Activated CD8-positive, alpha-beta T cell treated with anti-CD3 and anti-CD28 coated beads, Interleukin-2, amount 10 ng/mL, durations not matched to agents 7 days and 5 days (primary cell): Measurements from ENCODE around the gene TCP11. TPM values are rescaled to one million over a fixed set of nuclear protein-coding genes. Genes with fewer than 3 reads are reported as not detected.

Source experiments
- ATAC-seq: fragments of 150-1000 bp; cut with Tn5 transposase; one replicate; pipeline ENCODE4 v1.10.0; 2021; ENCODE audit warnings: moderate library complexity
- CTCF ChIA-PET: fragments of 350-600 bp; sonication (Branson Sonifier 250); formaldehyde crosslinking; loops from one replicate; lab custom pipeline; 2021; ENCODE audit warnings: antibody characterized with exemption; lab: Charles Lee
- POLR2A ChIA-PET: fragments of 350-600 bp; sonication (Branson Sonifier 250); formaldehyde crosslinking; loops from one replicate; lab custom pipeline; 2021; ENCODE audit warnings: antibody characterized with exemption; lab: Charles Lee
- DNase-seq: peaks from one replicate; pipeline ENCODE4 v3.0.0-alpha.2; 2020
- H3K27ac Mint-ChIP-seq: one replicate; pipeline ENCODE4 v1.8.0; 2021; ENCODE audit warnings: mild to moderate bottlenecking, mixed read lengths
- H3K27me3 Mint-ChIP-seq: one replicate; pipeline ENCODE4 v1.8.0; 2021; ENCODE audit warnings: low read depth, mixed read lengths
- H3K36me3 Mint-ChIP-seq: one replicate; pipeline ENCODE4 v1.8.0; 2021; ENCODE audit warnings: low read depth, mixed read lengths
- H3K4me1 Mint-ChIP-seq: one replicate; pipeline ENCODE4 v1.8.0; 2021; ENCODE audit warnings: low read depth, mixed read lengths
- H3K4me3 Mint-ChIP-seq: one replicate; pipeline ENCODE4 v1.8.0; 2021; ENCODE audit warnings: mild to moderate bottlenecking, mixed read lengths
- H3K9me3 Mint-ChIP-seq: one replicate; pipeline ENCODE4 v1.8.0; 2022; ENCODE audit warnings: mixed read lengths; ENCODE audit not compliant: insufficient read depth
- total RNA-seq, 2 experiments: library from RNA; stranded (reverse); gene quantifications; one replicate each; pipeline ENCODE4 v1.2.3, GENCODE V29; 2021

Gene TCP11
- total RNA-seq, 2 experiments from 2014 or later = not detected

DNA sequence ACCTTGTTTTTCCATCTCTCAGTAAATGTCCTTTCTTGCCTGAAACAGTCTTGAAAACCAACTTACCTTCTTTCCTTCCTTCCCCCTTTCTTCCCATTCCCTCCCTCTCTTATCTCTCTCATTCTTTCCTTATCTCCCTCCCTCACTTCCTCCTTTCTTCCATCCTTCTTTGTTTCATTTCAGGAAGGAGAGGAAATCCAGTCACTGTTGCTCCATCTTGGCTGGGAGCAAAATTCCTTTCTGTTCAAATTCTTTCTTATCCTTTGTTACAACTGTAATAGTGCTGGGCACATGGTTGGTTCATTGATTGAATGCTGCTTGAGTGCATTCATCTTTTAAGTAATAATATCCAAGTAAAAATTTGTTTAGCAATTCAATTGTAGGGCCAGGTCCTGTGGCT lies 17.4 kb upstream of the TCP11 start:
- Mint-ChIP-seq H3K4me3 (no peak overlapping the region), H3K4me1 (no peaks in the 10 kb centered on the region), H3K27me3 (peaks cover 37% of the 10 kb centered on the region), H3K27ac (no peak overlapping the region), H3K9me3 (no peaks in the 10 kb centered on the region), H3K36me3 (no peaks in the 10 kb centered on the region)
- ChIA-PET CTCF (no interaction called here), POLR2A (no interaction called here)
- ATAC-seq = no peak
- DNase-seq = no peak

DNA sequence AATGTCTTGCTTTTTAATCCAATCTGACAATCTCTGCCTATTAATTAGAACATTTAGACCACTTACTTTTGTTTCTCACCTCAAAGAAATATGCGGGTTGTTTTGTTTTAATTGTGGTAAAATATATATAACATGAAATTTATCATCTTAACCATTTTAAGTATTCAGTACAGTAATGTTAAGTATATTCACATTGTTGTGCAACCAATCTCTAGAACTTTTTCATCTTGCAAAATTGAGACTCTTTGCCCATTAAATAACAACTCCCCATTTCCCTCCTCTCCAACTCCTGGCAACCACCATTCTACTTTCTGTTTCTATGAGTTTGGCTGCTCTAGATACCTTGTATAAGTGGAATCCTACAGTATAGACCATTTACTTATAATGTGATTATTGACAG lies 13.8 kb upstream of the TCP11 start:
- Mint-ChIP-seq H3K4me1 (no peaks in the 10 kb centered on the region), H3K27me3 (peaks cover 24% of the 10 kb centered on the region), H3K9me3 (no peaks in the 10 kb centered on the region), H3K36me3 (no peaks in the 10 kb centered on the region), H3K4me3 (no peak overlapping the region), H3K27ac (no peak overlapping the region)
- no peak for ATAC-seq
- POLR2A ChIA-PET = no interaction called here
- no peak for DNase-seq
- CTCF ChIA-PET = interaction anchor here (1.2 to 3.5 kb wide), 2 partner anchors 15 to 51 kb away, joined by 6 to 12 read pairs; no protein-coding TSS in a partner anchor

DNA sequence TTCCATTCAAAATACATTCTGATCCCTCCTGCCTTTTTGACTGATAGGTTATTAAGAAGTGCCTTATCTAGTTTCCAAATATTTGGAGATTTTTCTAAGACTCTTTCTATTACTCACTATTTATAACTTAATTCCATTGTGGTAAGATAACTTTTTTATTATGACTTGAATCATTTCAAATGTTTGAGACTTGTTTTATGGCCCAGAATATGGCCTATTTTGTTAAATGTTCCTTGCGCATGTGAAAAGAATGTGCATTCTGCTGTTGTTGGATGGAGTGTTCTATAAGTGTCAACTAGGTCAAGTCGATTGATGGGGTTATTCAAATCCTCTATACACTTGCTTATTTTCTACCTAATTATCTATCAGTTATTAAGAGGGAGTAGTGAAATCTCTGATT lies 13.1 kb upstream of the TCP11 start:
- no peak for DNase-seq
- Mint-ChIP-seq H3K27me3 (peaks cover 25% of the 10 kb centered on the region), H3K27ac (no peak overlapping the region), H3K36me3 (no peaks in the 10 kb centered on the region), H3K4me1 (peaks cover 2% of the 10 kb centered on the region), H3K9me3 (no peaks in the 10 kb centered on the region), H3K4me3 (no peak overlapping the region)
- ATAC-seq = no peak
- ChIA-PET POLR2A (no interaction called here), CTCF (interaction anchor here (1.2 kb wide), 1 partner anchor 14 kb away, joined by 6 read pairs; no protein-coding TSS in a partner anchor)

DNA sequence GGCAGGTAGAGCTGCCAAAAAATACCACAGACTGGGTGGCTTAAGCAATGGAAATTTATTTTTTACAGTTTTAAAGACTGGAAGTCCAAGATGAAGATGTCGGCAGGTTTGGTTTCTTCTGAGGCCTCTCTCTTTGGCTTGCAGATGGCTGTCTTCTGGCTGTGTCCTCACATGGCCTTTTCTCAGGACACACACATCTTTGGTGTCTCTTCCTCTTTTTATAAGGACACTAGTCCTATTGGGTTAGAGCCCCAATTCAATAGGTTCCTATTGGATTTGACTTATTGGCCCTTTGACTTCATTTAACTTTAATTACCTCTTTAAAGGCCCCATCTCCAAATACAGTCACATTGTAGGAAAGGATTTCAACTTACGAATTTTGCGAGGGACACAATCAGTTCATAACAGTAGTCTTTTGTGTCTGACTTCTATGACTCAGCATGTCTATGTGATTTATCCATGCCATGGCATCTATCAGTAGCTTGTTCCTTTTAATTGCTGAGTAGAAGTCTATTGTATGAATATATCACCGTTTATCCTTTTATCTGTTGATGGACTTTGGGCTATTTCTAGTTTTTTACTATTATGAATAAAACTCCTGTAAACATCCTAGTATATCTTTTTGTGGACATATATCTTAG lies 11.0 kb upstream of the TCP11 start:
- H3K27me3 Mint-ChIP-seq = peaks cover 17% of the 10 kb centered on the region
- H3K27ac Mint-ChIP-seq = no peak overlapping the region
- H3K9me3 Mint-ChIP-seq = no peaks in the 10 kb centered on the region
- DNase-seq = no peak
- ChIA-PET CTCF (interaction anchor here (1.6 to 1.9 kb wide), 2 partner anchors 12 to 53 kb away, joined by 5 to 7 read pairs; no protein-coding TSS in a partner anchor), POLR2A (no interaction called here)
- no peak overlapping the region for H3K4me3 Mint-ChIP-seq
- H3K36me3 Mint-ChIP-seq = no peaks in the 10 kb centered on the region
- H3K4me1 Mint-ChIP-seq = peaks cover 23% of the 10 kb centered on the region
- no peak for ATAC-seq

DNA sequence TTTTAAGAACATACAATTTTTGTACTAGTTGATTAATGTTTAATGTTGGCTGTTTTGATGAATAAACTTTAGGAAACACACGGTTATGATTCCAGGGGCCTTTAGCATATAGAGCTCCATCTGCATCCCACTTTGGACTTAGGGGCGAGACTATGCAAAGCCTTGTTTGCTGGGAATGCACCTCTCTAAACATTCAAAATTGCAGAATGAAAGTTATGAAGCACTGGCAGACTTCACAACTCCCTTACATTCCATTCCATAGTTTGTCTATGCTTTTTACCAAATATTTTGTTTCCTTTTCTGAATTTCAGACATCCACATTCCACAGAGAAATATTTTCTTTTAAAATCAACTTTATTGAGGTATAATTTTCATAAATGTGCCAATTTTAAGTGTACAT lies 10.3 kb upstream of the TCP11 start:
- Mint-ChIP-seq H3K27ac (no peak overlapping the region), H3K4me1 (peaks cover 23% of the 10 kb centered on the region), H3K9me3 (no peaks in the 10 kb centered on the region), H3K4me3 (no peak overlapping the region), H3K36me3 (no peaks in the 10 kb centered on the region), H3K27me3 (peaks cover 16% of the 10 kb centered on the region)
- no peak for DNase-seq
- ATAC-seq = no peak
- ChIA-PET POLR2A (no interaction called here), CTCF (interaction anchor here (1.1 to 1.9 kb wide), 3 partner anchors 12 to 54 kb away, joined by 3 to 7 read pairs (median 5); no protein-coding TSS in a partner anchor)

DNA sequence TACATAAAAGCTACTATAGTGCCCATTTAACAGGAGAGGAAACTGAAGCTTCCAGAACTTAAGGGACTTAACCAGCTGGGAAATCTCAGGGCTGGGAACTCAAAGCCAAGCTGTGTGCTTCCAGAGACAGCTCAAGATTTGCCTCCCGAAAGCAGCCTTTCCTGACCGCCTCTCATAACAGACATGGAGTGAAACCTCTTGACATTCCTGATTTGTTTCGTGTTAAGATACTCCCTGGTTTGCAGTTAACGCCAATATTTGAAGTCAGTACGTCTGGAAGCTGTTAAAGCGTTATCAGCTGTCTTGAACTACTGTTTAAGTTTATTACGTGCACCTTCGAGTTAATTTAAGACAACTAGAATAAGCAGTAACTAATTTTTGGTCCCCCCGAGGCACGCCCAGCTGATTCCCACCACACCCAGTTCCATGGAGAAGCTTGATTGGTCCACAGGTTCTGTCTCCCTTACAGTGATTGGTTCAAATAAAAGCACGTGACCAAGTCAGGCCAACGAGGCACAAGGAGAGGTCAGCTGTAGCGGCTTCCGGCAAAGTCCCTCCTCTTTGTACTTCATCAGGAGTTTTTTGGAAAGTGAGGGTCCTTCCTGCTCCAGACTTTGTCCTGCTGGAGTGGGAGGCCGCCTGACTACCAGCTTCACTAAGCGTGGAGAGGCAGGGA lies 8.9 kb upstream of the TCP11 start:
- ChIA-PET CTCF (interaction anchor here (1.0 to 2.7 kb wide), 4 partner anchors 11 to 91 kb away, joined by 3 to 13 read pairs (median 6); no protein-coding TSS in a partner anchor), POLR2A (no interaction called here)
- DNase-seq = no peak
- Mint-ChIP-seq H3K36me3 (no peaks in the 10 kb centered on the region), H3K4me3 (no peak overlapping the region), H3K4me1 (peaks cover 23% of the 10 kb centered on the region), H3K27me3 (peaks cover 12% of the 10 kb centered on the region), H3K9me3 (no peaks in the 10 kb centered on the region), H3K27ac (no peak overlapping the region)
- no peak for ATAC-seq

DNA sequence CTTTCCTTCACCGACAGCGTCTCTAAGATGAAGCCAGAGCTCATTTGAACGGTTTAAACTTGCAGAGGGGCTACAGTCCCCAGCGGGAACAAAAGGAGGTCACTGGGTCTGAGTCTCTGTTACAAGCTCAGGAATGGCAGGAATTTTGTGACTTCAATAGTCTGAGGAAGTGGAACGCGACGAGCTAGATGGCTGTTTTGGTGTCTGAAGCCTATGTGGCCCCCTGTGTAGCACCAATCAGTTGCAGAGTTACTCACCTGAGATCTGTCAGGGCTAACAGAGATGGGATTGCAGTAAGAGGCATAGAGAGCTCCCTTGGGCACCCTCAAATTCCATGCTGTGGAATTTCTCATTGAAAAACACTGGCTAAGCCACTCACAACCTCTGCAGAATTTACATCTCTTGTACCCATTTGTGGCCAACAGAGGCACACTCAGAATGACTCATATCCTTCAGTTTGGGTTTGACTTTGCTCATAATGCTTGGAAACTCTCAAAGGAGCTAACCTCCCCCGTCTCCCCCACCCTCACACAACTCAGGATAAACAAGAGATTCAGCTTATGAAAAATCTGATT lies 7.1 kb upstream of the TCP11 start:
- no peaks in the 10 kb centered on the region for H3K9me3 Mint-ChIP-seq
- ATAC-seq (peak; percentile 89), DNase-seq (peak; percentile 49)
- H3K4me1 Mint-ChIP-seq = peaks cover 23% of the 10 kb centered on the region
- no peak overlapping the region for H3K27ac Mint-ChIP-seq
- ChIA-PET POLR2A (interaction anchor here (0.9 kb wide), 1 partner anchor 260 kb away, joined by 5 read pairs; the partner anchor contains the start of gene TAF11), CTCF (interaction anchor here (1.2 to 5.4 kb wide), 9 partner anchors 8 to 163 kb away, joined by 3 to 77 read pairs (median 11); no protein-coding TSS in a partner anchor)
- H3K4me3 Mint-ChIP-seq = no peak overlapping the region
- no peaks in the 10 kb centered on the region for H3K36me3 Mint-ChIP-seq
- peaks cover 8% of the 10 kb centered on the region for H3K27me3 Mint-ChIP-seq

DNA sequence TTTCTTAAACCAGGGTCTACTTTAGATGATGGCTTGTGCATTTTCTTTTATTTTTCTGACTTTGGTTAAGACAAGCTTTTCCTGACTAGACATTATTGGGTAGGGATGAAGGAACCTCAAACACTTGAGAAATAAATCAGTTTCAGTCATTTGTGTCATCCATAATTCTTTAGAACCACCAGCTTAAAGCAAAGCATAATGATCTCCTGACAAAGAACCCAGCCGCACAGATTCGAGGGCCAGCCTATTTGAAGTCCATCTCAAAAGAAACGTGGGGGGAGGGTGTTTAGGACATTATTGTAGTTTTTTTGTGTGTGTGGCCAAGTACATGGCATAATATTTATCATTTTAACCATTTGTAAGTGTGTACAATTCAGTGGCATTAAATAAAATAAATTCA lies 6.3 kb upstream of the TCP11 start:
- ChIA-PET CTCF (interaction anchor here (0.6 to 5.4 kb wide), 16 partner anchors 8 to 175 kb away, joined by 3 to 77 read pairs (median 5); no protein-coding TSS in a partner anchor), POLR2A (no interaction called here)
- DNase-seq (no peak), ATAC-seq (no peak)
- Mint-ChIP-seq H3K4me1 (peaks cover 26% of the 10 kb centered on the region), H3K27me3 (peaks cover 8% of the 10 kb centered on the region), H3K36me3 (no peaks in the 10 kb centered on the region), H3K27ac (no peak overlapping the region), H3K4me3 (no peak overlapping the region), H3K9me3 (no peaks in the 10 kb centered on the region)

DNA sequence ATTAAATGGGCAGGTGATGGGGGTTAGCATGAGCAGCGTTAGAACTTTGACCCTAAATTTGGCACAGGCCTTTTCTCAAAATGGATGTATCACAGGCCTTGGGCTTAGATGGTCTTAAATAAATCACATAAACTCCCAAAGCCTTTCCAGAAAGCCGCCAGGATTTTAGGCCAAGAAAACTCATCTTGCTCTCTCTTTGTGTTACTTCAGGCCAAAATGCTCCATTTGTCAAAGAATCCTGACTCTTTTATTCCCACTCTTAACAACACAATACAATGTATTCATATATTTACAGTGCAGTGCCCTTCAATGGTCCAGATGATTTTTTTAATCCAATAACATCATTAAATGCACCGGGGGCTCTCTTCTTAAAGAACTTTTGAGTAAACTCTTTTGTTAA lies 5.9 kb upstream of the TCP11 start:
- no peaks in the 10 kb centered on the region for H3K36me3 Mint-ChIP-seq
- ATAC-seq (no peak), DNase-seq (no peak)
- H3K4me3 Mint-ChIP-seq = no peak overlapping the region
- H3K4me1 Mint-ChIP-seq = peaks cover 29% of the 10 kb centered on the region
- ChIA-PET CTCF (interaction anchor here (0.6 to 5.4 kb wide), 14 partner anchors 10 to 174 kb away, joined by 3 to 77 read pairs (median 4); no protein-coding TSS in a partner anchor), POLR2A (no interaction called here)
- no peak overlapping the region for H3K27ac Mint-ChIP-seq
- H3K27me3 Mint-ChIP-seq = peaks cover 11% of the 10 kb centered on the region
- no peaks in the 10 kb centered on the region for H3K9me3 Mint-ChIP-seq

DNA sequence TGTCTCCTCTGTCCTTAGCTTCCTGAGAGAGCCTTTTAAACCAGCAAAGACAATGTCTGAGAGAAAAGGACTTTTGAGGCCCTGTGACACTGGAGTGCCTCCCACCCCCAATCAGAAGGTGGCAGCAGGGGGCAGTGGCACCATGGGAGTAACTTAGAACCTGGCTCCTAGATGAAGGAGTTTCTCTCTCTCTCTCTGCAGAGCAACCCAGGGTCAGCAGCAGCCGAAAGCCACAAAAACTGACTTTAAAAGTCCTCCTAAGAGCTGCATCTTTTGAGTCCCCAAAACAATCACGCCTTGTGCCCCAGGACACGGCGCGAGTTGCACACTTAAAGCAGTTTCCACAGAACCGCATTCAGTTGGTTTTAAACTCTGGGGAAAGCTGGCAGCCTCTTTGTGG lies 5.3 kb upstream of the TCP11 start:
- DNase-seq = peak; percentile 48
- Mint-ChIP-seq H3K27ac (no peak overlapping the region), H3K27me3 (peaks cover 14% of the 10 kb centered on the region), H3K4me1 (peaks cover 31% of the 10 kb centered on the region), H3K36me3 (no peaks in the 10 kb centered on the region), H3K9me3 (no peaks in the 10 kb centered on the region), H3K4me3 (no peak overlapping the region)
- POLR2A ChIA-PET = no interaction called here
- CTCF ChIA-PET = interaction anchor here (0.8 to 5.4 kb wide), 14 partner anchors 10 to 329 kb away, joined by 3 to 77 read pairs (median 4); no protein-coding TSS in a partner anchor
- ATAC-seq = peak; percentile 44

DNA sequence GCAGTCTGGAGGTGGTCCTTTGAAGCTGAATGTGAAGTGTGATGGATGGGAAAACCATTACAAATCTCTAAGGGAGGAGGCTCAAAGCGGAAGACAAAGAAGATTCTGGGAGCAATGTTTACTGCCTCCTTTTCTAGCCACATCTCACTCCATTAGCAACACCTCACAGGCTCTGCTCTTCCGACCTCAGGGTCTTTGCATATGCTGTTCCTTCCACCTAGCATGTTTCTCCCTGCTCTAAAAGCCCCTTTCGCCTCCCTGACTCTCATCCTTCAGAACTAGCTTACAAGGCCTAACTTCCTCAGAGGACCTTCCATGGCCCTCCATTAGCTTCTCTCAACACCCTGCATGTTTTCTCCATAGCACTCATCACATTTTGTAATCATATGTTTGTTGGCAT lies 4.6 kb upstream of the TCP11 start:
- ChIA-PET POLR2A (no interaction called here), CTCF (interaction anchor here (0.9 to 5.4 kb wide), 6 partner anchors 11 to 328 kb away, joined by 4 to 77 read pairs (median 9); no protein-coding TSS in a partner anchor)
- no peaks in the 10 kb centered on the region for H3K36me3 Mint-ChIP-seq
- DNase-seq = no peak
- no peak for ATAC-seq
- H3K27ac Mint-ChIP-seq = no peak overlapping the region
- peaks cover 15% of the 10 kb centered on the region for H3K27me3 Mint-ChIP-seq
- no peak overlapping the region for H3K4me3 Mint-ChIP-seq
- H3K4me1 Mint-ChIP-seq = peaks cover 33% of the 10 kb centered on the region
- H3K9me3 Mint-ChIP-seq = no peaks in the 10 kb centered on the region
